Measurements from ENCODE around the gene API5.

The API5 gene

GRCh38 chr11:43282607-43283440 is 29.0 kb upstream of the API5 start:
- H3K4me3 ChIP-seq (ENCODE audit: low read length): no peak overlapping the region
- TF ChIP-seq CTCF (conservative IDR thresholded peaks at IDR 0.05; ENCODE audit: low read depth, low read length): peak; percentile 91
- DNase-seq (ENCODE audit: low read depth): no peak

- no peak overlapping the region for H3K4me3 ChIP-seq (ENCODE audit: low read length)
- no peak for TF ChIP-seq CTCF (conservative IDR thresholded peaks at IDR 0.05; ENCODE audit: low read depth, low read length)
- no peak for DNase-seq (ENCODE audit: low read depth)
Measured at GRCh38 chr11:43285826-43286225, 26.0 kb upstream of the API5 start.

GRCh38 chr11:43289368-43289767 is 22.4 kb upstream of the API5 start:
- no peak for DNase-seq (ENCODE audit: low read depth)
- no peak for TF ChIP-seq CTCF (conservative IDR thresholded peaks at IDR 0.05; ENCODE audit: low read depth, low read length)
- no peak overlapping the region for H3K4me3 ChIP-seq (ENCODE audit: low read length)

- no peak overlapping the region for H3K4me3 ChIP-seq (ENCODE audit: low read length)
- no peak for DNase-seq (ENCODE audit: low read depth)
Measured at GRCh38 chr11:43298397-43298796, 13.4 kb upstream of the API5 start.

GRCh38 chr11:43315966-43316365 is 4.2 kb downstream of the API5 start:
- no peak for TF ChIP-seq CTCF (conservative IDR thresholded peaks at IDR 0.05; ENCODE audit: low read depth, low read length)
- no peak overlapping the region for H3K4me3 ChIP-seq (ENCODE audit: low read length)
- DNase-seq (ENCODE audit: low read depth): no peak

More at GRCh38 chr11:43298397-43298796, 13.4 kb upstream of the API5 start:
- no peak for TF ChIP-seq CTCF (conservative IDR thresholded peaks at IDR 0.05; ENCODE audit: low read depth, low read length)

GRCh38 chr11:43316451-43316850 is 4.7 kb downstream of the API5 start:
- H3K4me3 ChIP-seq (ENCODE audit: low read length): no peak overlapping the region
- no peak for TF ChIP-seq CTCF (conservative IDR thresholded peaks at IDR 0.05; ENCODE audit: low read depth, low read length)
- DNase-seq (ENCODE audit: low read depth): peak; percentile 9

GRCh38 chr11:43327987-43328386 is 16.2 kb downstream of the API5 start:
- TF ChIP-seq CTCF (conservative IDR thresholded peaks at IDR 0.05; ENCODE audit: low read depth, low read length): no peak
- peak; percentile 89 for DNase-seq (ENCODE audit: low read depth)
- no peak overlapping the region for H3K4me3 ChIP-seq (ENCODE audit: low read length)

Data from retinal pigment epithelial cell (primary cell).